ENCODE measurements around the gene LPIN3. TPM values are rescaled to one million over a fixed set of nuclear protein-coding genes. Genes with fewer than 3 reads are reported as not detected.

Gene LPIN3
- total and polyA plus RNA-seq, 2 donors (not counting 3 experiments of a cell fraction or from before 2014, with no cell fraction given): 2.1 to 3.0 TPM

DNA sequence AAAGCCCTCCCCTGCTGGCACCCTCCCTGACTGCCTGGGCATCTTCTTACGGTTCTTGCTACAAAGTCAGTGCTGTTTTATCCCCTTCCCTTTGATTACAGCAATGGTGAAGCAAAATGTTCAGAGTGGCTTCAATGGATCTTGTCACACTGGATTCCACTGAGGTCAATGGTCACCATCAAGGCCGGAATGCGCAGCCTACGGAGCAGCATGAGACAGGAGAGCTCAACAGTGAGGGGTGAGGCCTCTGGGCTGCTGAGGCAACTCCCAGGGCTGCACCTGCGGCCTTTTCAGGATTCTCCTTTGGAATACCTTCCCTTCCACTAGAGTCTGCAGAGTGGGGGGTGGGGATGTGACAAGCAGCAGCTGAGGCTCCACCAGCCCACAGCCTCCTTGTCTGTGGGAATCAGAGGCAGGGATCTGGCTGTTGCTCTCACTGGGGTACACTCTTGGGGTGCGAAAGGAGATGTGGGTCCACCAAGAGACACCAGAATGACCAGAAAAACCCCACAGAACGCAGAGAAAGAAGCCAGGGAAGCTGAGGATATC lies 66.3 kb downstream of the LPIN3 start:
- DNase-seq (ENCODE audit: low read depth, low spot score): no peak
- no peak overlapping the region for H3K9ac ChIP-seq (replicated peaks; ENCODE audit: extremely low read depth, insufficient read depth, low read length)
- no peaks in the 10 kb centered on the region for H4K20me1 ChIP-seq (replicated peaks; ENCODE audit: control insufficient read depth, extremely low read depth, insufficient read depth, low read length)
- dilution Hi-C loops (cut with MboI; ENCODE audit: extremely low pct_ligation_motif_present, low sequenced_read_pairs) (no loop called here), intact Hi-C loops (cut with micrococcal nuclease) (no loop called here)
- no peaks in the 10 kb centered on the region for H3K9me1 ChIP-seq (replicated peaks; ENCODE audit: control insufficient read depth, extremely low read depth, insufficient read depth, low read length)
- no peaks in the 10 kb centered on the region for H3K4me1 ChIP-seq (ENCODE audit: control insufficient read depth, extremely low read depth, insufficient read depth, low read length)
- FAIRE-seq: no peak
- no peaks in the 10 kb centered on the region for H3K79me2 ChIP-seq (ENCODE audit: control insufficient read depth, insufficient read depth, low read length)
- BruUV-seq (replicated peaks): no TSS peak
- H2AFZ ChIP-seq (ENCODE audit: low read depth, low read length): no peak overlapping the region
- peaks cover 5 to 42% of the 10 kb centered on the region in 2 experiments for H3K36me3 ChIP-seq (ENCODE audit: control insufficient read depth in 2 of 2, extremely low read depth in 1 of 2, insufficient read depth in 2 of 2, low read length in 2 of 2)
- H3K9me3 ChIP-seq (replicated peaks; ENCODE audit: control insufficient read depth, insufficient read depth, low read length): no peaks in the 10 kb centered on the region
- TF ChIP-seq MAX (IDR thresholded peaks at IDR 0.05; ENCODE audit: insufficient read depth, insufficient read length) (no peak), JUN (IDR thresholded peaks at IDR 0.05; ENCODE audit: borderline replicate concordance, insufficient read depth, insufficient read length, low read depth) (no peak), FOS (IDR thresholded peaks at IDR 0.05; ENCODE audit: borderline replicate concordance, insufficient read depth, low read length) (no peak), CTCF (IDR thresholded peaks at IDR 0.05; ENCODE audit: extremely low read depth in 1 of 2, insufficient read depth in 1 of 2, low read depth in 1 of 2, low read length in 2 of 2) (no peak), MYC (IDR thresholded peaks at IDR 0.05; ENCODE audit: low read depth, low read length) (no peak), POLR2AphosphoS5 (IDR thresholded peaks at IDR 0.05; ENCODE audit: insufficient read depth, low read depth, low read length) (no peak), GATA2 (IDR thresholded peaks at IDR 0.05; ENCODE audit: insufficient read depth, insufficient read length, low read depth, low read length) (no peak), EZH2 (IDR thresholded peaks at IDR 0.05; ENCODE audit: borderline replicate concordance, low read depth, low read length, severe bottlenecking) (no peak), POLR2A (IDR thresholded peaks at IDR 0.05; ENCODE audit: low read depth, low read length) (no peak)
- no peak overlapping the region for H3K27ac ChIP-seq (ENCODE audit: insufficient read depth, low read depth, low read length)
- CTCF ChIA-PET: interaction anchor here (1.3 kb wide), 1 partner anchor 444 kb away, joined by 3 read pairs; no protein-coding TSS in a partner anchor
- POLR2A ChIA-PET: no interaction called here
- no peak overlapping the region for H3K4me3 ChIP-seq (replicated peaks in 1 of 3; ENCODE audit: insufficient read depth in 1 of 3, low read depth in 1 of 3, low read length in 3 of 3)
- H3K4me2 ChIP-seq (ENCODE audit: insufficient read depth, low read length): no peak overlapping the region
- H3K27me3 ChIP-seq (ENCODE audit: control insufficient read depth in 2 of 2, insufficient read depth in 2 of 2, low read length in 2 of 2): no peaks in the 10 kb centered on the region
